Measurements from ENCODE around the gene AGBL1. TPM values are rescaled to one million over a fixed set of nuclear protein-coding genes. Genes with fewer than 3 reads are reported as not detected.

AGBL1 gene
- total RNA-seq, 1 experiment from 2014 or later = not detected

GRCh38 chr15:86413191-86413590, 333.5 kb downstream of the AGBL1 start:
- POLR2A ChIA-PET (ENCODE audit: low non-redundant PET) = no interaction called here
- CTCF ChIA-PET = no interaction called here
- no peak overlapping the region for H3K4me3 ChIP-seq (ENCODE audit: low read depth, low read length, poor library complexity, severe bottlenecking)
- BruUV-seq (replicated peaks) = no TSS peak
- TF ChIP-seq CTCF (conservative IDR thresholded peaks at IDR 0.05; ENCODE audit: low read depth, low read length) (no peak), EZH2 (IDR thresholded peaks at IDR 0.05; ENCODE audit: borderline replicate concordance, low read depth, low read length, poor library complexity, severe bottlenecking) (no peak)
- no peaks in the 10 kb centered on the region for H3K9me3 ChIP-seq (ENCODE audit: low read depth, low read length, poor library complexity, severe bottlenecking)
- no peak overlapping the region for H3K27ac ChIP-seq (ENCODE audit: low read depth, low read length, poor library complexity, severe bottlenecking)
- no peak for DNase-seq (ENCODE audit: low spot score)
- no peaks in the 10 kb centered on the region for H3K27me3 ChIP-seq (replicated peaks; ENCODE audit: insufficient read depth, low read depth, low read length, poor library complexity)
- no peaks in the 10 kb centered on the region for H3K4me1 ChIP-seq (ENCODE audit: insufficient read depth, low read length, poor library complexity, severe bottlenecking)
- H3K36me3 ChIP-seq (ENCODE audit: insufficient read depth, low read length, poor library complexity, severe bottlenecking) = no peaks in the 10 kb centered on the region
- intact Hi-C loops (cut with micrococcal nuclease; ENCODE audit: unreplicated experiment) = no loop called here

- H3K9me3 ChIP-seq (ENCODE audit: low read depth, low read length, poor library complexity, severe bottlenecking) = peaks cover 5% of the 10 kb centered on the region
- ChIA-PET POLR2A (ENCODE audit: low non-redundant PET) (interaction anchor here (0.6 kb wide), 1 partner anchor 275 kb away, joined by 3 read pairs; no protein-coding TSS in a partner anchor), CTCF (no interaction called here)
- BruUV-seq (replicated peaks) = no TSS peak
- H3K27me3 ChIP-seq (replicated peaks; ENCODE audit: insufficient read depth, low read depth, low read length, poor library complexity) = no peaks in the 10 kb centered on the region
- intact Hi-C loops (cut with micrococcal nuclease; ENCODE audit: unreplicated experiment) = no loop called here
- no peak overlapping the region for H3K4me3 ChIP-seq (ENCODE audit: low read depth, low read length, poor library complexity, severe bottlenecking)
- no peaks in the 10 kb centered on the region for H3K4me1 ChIP-seq (ENCODE audit: insufficient read depth, low read length, poor library complexity, severe bottlenecking)
- no peak overlapping the region for H3K27ac ChIP-seq (ENCODE audit: low read depth, low read length, poor library complexity, severe bottlenecking)
- TF ChIP-seq EZH2 (IDR thresholded peaks at IDR 0.05; ENCODE audit: borderline replicate concordance, low read depth, low read length, poor library complexity, severe bottlenecking) (no peak), CTCF (conservative IDR thresholded peaks at IDR 0.05; ENCODE audit: low read depth, low read length) (no peak)
- DNase-seq (ENCODE audit: low spot score) = no peak
- no peaks in the 10 kb centered on the region for H3K36me3 ChIP-seq (ENCODE audit: insufficient read depth, low read length, poor library complexity, severe bottlenecking)
These were observed 346.1 kb downstream of the AGBL1 start for GRCh38 chr15:86425746-86426145.

- no TSS peak for BruUV-seq (replicated peaks)
- H3K27me3 ChIP-seq (replicated peaks; ENCODE audit: insufficient read depth, low read depth, low read length, poor library complexity) = no peaks in the 10 kb centered on the region
- no peaks in the 10 kb centered on the region for H3K4me1 ChIP-seq (ENCODE audit: insufficient read depth, low read length, poor library complexity, severe bottlenecking)
- ChIA-PET CTCF (interaction anchor here (0.7 kb wide), 1 partner anchor 25 kb away, joined by 20 read pairs; no protein-coding TSS in a partner anchor), POLR2A (ENCODE audit: low non-redundant PET) (no interaction called here)
- no peaks in the 10 kb centered on the region for H3K36me3 ChIP-seq (ENCODE audit: insufficient read depth, low read length, poor library complexity, severe bottlenecking)
- DNase-seq (ENCODE audit: low spot score) = no peak
- H3K4me3 ChIP-seq (ENCODE audit: low read depth, low read length, poor library complexity, severe bottlenecking) = no peak overlapping the region
- intact Hi-C loops (cut with micrococcal nuclease; ENCODE audit: unreplicated experiment) = loop anchor here (10.0 kb wide), 1 partner anchor 58 kb away; no protein-coding TSS in a partner anchor
- no peak overlapping the region for H3K27ac ChIP-seq (ENCODE audit: low read depth, low read length, poor library complexity, severe bottlenecking)
- TF ChIP-seq EZH2 (IDR thresholded peaks at IDR 0.05; ENCODE audit: borderline replicate concordance, low read depth, low read length, poor library complexity, severe bottlenecking) = no peak
- TF ChIP-seq CTCF (conservative IDR thresholded peaks at IDR 0.05; ENCODE audit: low read depth, low read length) = no peak
- peaks cover 5% of the 10 kb centered on the region for H3K9me3 ChIP-seq (ENCODE audit: low read depth, low read length, poor library complexity, severe bottlenecking)
These were observed 353.2 kb downstream of the AGBL1 start for GRCh38 chr15:86432861-86433260.
